Panc1 (cell line): ENCODE data around the gene PAGE4. TPM values are rescaled to one million over a fixed set of nuclear protein-coding genes. Genes with fewer than 3 reads are reported as not detected.

ENCODE experiments used
- ATAC-seq: fragments of 200-7000 bp; cut with Tn5 transposase; 2 replicates; pipeline ENCODE4 v1.9.1; 2020; ENCODE audit warnings: mild to moderate bottlenecking, moderate library complexity
- BruUV-seq: library from RNA; stranded (reverse); fragments of 400-500 nt; replicated peaks from 2 replicates; lab custom pipeline; 2021; lab: Mats Ljungman, UMichigan
- CTCF ChIA-PET: fragments of 300-600 bp; sonication (Branson Sonifier 250); formaldehyde crosslinking; loops from one replicate; lab custom pipeline; 2022; ENCODE audit warnings: antibody characterized with exemption; lab: Charles Lee
- POLR2A ChIA-PET: fragments of 300-600 bp; sonication (Branson Sonifier 250); formaldehyde crosslinking; loops from one replicate; lab custom pipeline; 2022; ENCODE audit warnings: antibody characterized with exemption; lab: Charles Lee
- DNase-seq: peaks from one replicate; pipeline ENCODE4 v3.0.0-alpha.2; 2010; ENCODE audit warnings: low read depth, low spot score
- H3K27ac ChIP-seq: 2 replicates; pipeline ENCODE4 v1.5.1; 2011; ENCODE audit warnings: mild to moderate bottlenecking, low read length, inconsistent platforms
- H3K27me3 ChIP-seq: fragments of 200-500 bp; sonication (Bioruptor generic); 2 replicates; pipeline ENCODE4 v1.6.0; 2014; ENCODE audit warnings: low read length, inconsistent platforms; ENCODE audit not compliant: control insufficient read depth, insufficient read depth
- H3K36me3 ChIP-seq: fragments of 200-500 bp; sonication (Bioruptor generic); 2 replicates; pipeline ENCODE4 v1.5.1; 2014; ENCODE audit warnings: inconsistent platforms, mild to moderate bottlenecking, low read length, moderate library complexity; ENCODE audit not compliant: control insufficient read depth, insufficient read depth
- H3K4me1 ChIP-seq: 2 replicates; pipeline ENCODE4 v1.5.1; 2011; ENCODE audit warnings: inconsistent platforms, mild to moderate bottlenecking, low read length, moderate library complexity; ENCODE audit not compliant: control insufficient read depth, insufficient read depth
- H3K4me3 ChIP-seq, 2 experiments: 2 replicates each; pipeline ENCODE4 v1.5.1; 2011 to 2012; ENCODE audit warnings: low read depth in 2 of 2, low read length in 2 of 2, mild to moderate bottlenecking in 2 of 2, inconsistent platforms in 1 of 2, moderate library complexity in 1 of 2
- H3K9me3 ChIP-seq: fragments of 200-500 bp; sonication (Bioruptor generic); 2 replicates; pipeline ENCODE4 v1.5.1; 2014; ENCODE audit warnings: low read depth, mild to moderate bottlenecking, inconsistent platforms, low read length, moderate library complexity; ENCODE audit not compliant: control insufficient read depth, insufficient read depth
- POLR2AphosphoS5 ChIP-seq: IDR thresholded peaks from 2 replicates; pipeline ENCODE4 v1.6.1; 2012; ENCODE audit warnings: mild to moderate bottlenecking, low read depth, low read length, moderate library complexity
- SIN3A ChIP-seq: IDR thresholded peaks from 2 replicates; pipeline ENCODE4 v1.6.1; 2012; ENCODE audit warnings: low read depth, mild to moderate bottlenecking, low read length, moderate library complexity, borderline replicate concordance; ENCODE audit not compliant: insufficient read depth
- TCF7L2 ChIP-seq: IDR thresholded peaks from 2 replicates; pipeline ENCODE4 v1.6.1; 2011; ENCODE audit warnings: mild to moderate bottlenecking, low read depth, low read length, inconsistent platforms
- in situ Hi-C: cut with HindIII; loops from 2 replicates; pipeline ENCODE4 v1.10.0; 2016; ENCODE audit warnings: low sequenced_read_pairs, low pct_unique_long_range_greater_than_20kb
- intact Hi-C: fragments of 100-400 bp; cut with micrococcal nuclease; formaldehyde crosslinking; loops from one replicate; pipeline ENCODE4 v1.10.0; 2022; ENCODE audit not compliant: unreplicated experiment
- total RNA-seq: library from RNA; stranded (reverse); gene quantifications from one replicate; pipeline ENCODE4 v1.2.1, GENCODE V29; 2021; ENCODE audit not compliant: unreplicated experiment
- TF ChIP-seq, protein P1 (sequence below): fragments of 450-650 bp; IDR thresholded peaks from 2 replicates; pipeline ENCODE4 v1.5.1; 2017; ENCODE audit warnings: mild to moderate bottlenecking
- TF ChIP-seq, protein P2 (sequence below), 2 experiments: IDR thresholded peaks; 2 replicates each; pipeline ENCODE4 v1.6.1; 2011 to 2012; ENCODE audit warnings: low read depth in 2 of 2, control low read depth in 1 of 2, low read length in 1 of 2, mild to moderate bottlenecking in 1 of 2, moderate library complexity in 1 of 2; ENCODE audit not compliant: insufficient read depth in 1 of 2

The PAGE4 gene
- total RNA-seq, 1 experiment from 2014 or later = not detected

- ChIA-PET CTCF (no interaction called here), POLR2A (no interaction called here)
- TF ChIP-seq POLR2AphosphoS5 = no peak
- TF ChIP-seq SIN3A = no peak
- no peak for TF ChIP-seq TCF7L2
- TF ChIP-seq, protein P1, sequence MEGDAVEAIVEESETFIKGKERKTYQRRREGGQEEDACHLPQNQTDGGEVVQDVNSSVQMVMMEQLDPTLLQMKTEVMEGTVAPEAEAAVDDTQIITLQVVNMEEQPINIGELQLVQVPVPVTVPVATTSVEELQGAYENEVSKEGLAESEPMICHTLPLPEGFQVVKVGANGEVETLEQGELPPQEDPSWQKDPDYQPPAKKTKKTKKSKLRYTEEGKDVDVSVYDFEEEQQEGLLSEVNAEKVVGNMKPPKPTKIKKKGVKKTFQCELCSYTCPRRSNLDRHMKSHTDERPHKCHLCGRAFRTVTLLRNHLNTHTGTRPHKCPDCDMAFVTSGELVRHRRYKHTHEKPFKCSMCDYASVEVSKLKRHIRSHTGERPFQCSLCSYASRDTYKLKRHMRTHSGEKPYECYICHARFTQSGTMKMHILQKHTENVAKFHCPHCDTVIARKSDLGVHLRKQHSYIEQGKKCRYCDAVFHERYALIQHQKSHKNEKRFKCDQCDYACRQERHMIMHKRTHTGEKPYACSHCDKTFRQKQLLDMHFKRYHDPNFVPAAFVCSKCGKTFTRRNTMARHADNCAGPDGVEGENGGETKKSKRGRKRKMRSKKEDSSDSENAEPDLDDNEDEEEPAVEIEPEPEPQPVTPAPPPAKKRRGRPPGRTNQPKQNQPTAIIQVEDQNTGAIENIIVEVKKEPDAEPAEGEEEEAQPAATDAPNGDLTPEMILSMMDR = no peak
- TF ChIP-seq, protein P2, sequence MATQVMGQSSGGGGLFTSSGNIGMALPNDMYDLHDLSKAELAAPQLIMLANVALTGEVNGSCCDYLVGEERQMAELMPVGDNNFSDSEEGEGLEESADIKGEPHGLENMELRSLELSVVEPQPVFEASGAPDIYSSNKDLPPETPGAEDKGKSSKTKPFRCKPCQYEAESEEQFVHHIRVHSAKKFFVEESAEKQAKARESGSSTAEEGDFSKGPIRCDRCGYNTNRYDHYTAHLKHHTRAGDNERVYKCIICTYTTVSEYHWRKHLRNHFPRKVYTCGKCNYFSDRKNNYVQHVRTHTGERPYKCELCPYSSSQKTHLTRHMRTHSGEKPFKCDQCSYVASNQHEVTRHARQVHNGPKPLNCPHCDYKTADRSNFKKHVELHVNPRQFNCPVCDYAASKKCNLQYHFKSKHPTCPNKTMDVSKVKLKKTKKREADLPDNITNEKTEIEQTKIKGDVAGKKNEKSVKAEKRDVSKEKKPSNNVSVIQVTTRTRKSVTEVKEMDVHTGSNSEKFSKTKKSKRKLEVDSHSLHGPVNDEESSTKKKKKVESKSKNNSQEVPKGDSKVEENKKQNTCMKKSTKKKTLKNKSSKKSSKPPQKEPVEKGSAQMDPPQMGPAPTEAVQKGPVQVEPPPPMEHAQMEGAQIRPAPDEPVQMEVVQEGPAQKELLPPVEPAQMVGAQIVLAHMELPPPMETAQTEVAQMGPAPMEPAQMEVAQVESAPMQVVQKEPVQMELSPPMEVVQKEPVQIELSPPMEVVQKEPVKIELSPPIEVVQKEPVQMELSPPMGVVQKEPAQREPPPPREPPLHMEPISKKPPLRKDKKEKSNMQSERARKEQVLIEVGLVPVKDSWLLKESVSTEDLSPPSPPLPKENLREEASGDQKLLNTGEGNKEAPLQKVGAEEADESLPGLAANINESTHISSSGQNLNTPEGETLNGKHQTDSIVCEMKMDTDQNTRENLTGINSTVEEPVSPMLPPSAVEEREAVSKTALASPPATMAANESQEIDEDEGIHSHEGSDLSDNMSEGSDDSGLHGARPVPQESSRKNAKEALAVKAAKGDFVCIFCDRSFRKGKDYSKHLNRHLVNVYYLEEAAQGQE (IDR thresholded peaks at IDR 0.05; ENCODE audit: insufficient read depth in 1 of 2, low read depth in 2 of 2, low read length in 1 of 2) = no peak
- in situ Hi-C loops = no loop called here
- no peak overlapping the region for H3K4me3 ChIP-seq
- ATAC-seq = no peak
- no peak for DNase-seq
- no peaks in the 10 kb centered on the region for H3K9me3 ChIP-seq
- H3K27ac ChIP-seq = no peak overlapping the region
- intact Hi-C loops = no loop called here
- no peaks in the 10 kb centered on the region for H3K36me3 ChIP-seq
- H3K4me1 ChIP-seq = no peaks in the 10 kb centered on the region
- no peaks in the 10 kb centered on the region for H3K27me3 ChIP-seq
- BruUV-seq = no TSS peak
Measured at GRCh38 chrX:49856819-49857218, 27.7 kb downstream of the PAGE4 start.

- no peak for ATAC-seq
- Histone ChIP-seq H3K27me3 (no peaks in the 10 kb centered on the region), H3K27ac (no peak overlapping the region), H3K9me3 (no peaks in the 10 kb centered on the region), H3K4me1 (no peaks in the 10 kb centered on the region), H3K36me3 (no peaks in the 10 kb centered on the region), H3K4me3 (no peak overlapping the region)
- no peak for DNase-seq
- no TSS peak for BruUV-seq
- ChIA-PET CTCF (no interaction called here), POLR2A (no interaction called here)
- in situ Hi-C loops = no loop called here
- TF ChIP-seq SIN3A = no peak
- TF ChIP-seq, protein P1 = no peak
- TF ChIP-seq, protein P2 (IDR thresholded peaks at IDR 0.05; ENCODE audit: insufficient read depth in 1 of 2, low read depth in 2 of 2, low read length in 1 of 2) = no peak
- intact Hi-C loops = no loop called here
Measured at GRCh38 chrX:49858341-49858740, 29.2 kb downstream of the PAGE4 start.
